Measurements from ENCODE around the gene KRT28.

KRT28 gene

DNA sequence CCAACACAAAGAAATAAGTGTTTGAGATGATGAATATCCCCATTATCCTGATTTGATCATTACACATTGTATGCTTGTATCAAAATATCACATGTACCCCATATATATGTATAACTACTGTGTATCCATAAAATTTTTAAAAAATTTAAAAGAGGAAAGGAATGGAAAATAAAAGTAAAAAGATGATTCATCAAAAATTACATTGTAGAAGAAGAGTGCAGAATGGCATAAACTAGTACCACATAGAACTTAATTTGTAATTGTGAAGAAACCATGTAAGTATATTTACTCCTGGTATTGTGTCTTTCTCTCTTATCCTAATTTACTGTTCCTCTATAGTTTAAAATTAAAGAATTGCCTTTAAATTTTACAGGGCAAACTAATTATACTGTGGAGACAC is 34.1 kb upstream of the KRT28 start:
- Histone ChIP-seq H3K4me1 (ENCODE audit: low read length) (no peaks in the 10 kb centered on the region), H3K4me3 (ENCODE audit: low read length) (no peak overlapping the region), H3K79me2 (ENCODE audit: low read length) (no peaks in the 10 kb centered on the region), H3K27ac (ENCODE audit: low read length) (no peak overlapping the region), H2AFZ (ENCODE audit: low read depth, low read length) (no peak overlapping the region), H3K9me3 (ENCODE audit: insufficient read depth, low read length) (no peaks in the 10 kb centered on the region), H3K4me2 (ENCODE audit: low read length) (no peak overlapping the region), H3K27me3 (ENCODE audit: low read depth, low read length) (no peaks in the 10 kb centered on the region), H3K36me3 (replicated peaks; ENCODE audit: low read depth, low read length) (no peaks in the 10 kb centered on the region), H3K9ac (ENCODE audit: low read length) (no peak overlapping the region), H4K20me1 (ENCODE audit: insufficient read depth, low read length) (no peaks in the 10 kb centered on the region)
- no peak for TF ChIP-seq EZH2phosphoT487 (IDR thresholded peaks at IDR 0.05; ENCODE audit: low read depth)
- TF ChIP-seq, protein P1, sequence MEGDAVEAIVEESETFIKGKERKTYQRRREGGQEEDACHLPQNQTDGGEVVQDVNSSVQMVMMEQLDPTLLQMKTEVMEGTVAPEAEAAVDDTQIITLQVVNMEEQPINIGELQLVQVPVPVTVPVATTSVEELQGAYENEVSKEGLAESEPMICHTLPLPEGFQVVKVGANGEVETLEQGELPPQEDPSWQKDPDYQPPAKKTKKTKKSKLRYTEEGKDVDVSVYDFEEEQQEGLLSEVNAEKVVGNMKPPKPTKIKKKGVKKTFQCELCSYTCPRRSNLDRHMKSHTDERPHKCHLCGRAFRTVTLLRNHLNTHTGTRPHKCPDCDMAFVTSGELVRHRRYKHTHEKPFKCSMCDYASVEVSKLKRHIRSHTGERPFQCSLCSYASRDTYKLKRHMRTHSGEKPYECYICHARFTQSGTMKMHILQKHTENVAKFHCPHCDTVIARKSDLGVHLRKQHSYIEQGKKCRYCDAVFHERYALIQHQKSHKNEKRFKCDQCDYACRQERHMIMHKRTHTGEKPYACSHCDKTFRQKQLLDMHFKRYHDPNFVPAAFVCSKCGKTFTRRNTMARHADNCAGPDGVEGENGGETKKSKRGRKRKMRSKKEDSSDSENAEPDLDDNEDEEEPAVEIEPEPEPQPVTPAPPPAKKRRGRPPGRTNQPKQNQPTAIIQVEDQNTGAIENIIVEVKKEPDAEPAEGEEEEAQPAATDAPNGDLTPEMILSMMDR (IDR thresholded peaks at IDR 0.05; ENCODE audit: low read depth, low read length): no peak

DNA sequence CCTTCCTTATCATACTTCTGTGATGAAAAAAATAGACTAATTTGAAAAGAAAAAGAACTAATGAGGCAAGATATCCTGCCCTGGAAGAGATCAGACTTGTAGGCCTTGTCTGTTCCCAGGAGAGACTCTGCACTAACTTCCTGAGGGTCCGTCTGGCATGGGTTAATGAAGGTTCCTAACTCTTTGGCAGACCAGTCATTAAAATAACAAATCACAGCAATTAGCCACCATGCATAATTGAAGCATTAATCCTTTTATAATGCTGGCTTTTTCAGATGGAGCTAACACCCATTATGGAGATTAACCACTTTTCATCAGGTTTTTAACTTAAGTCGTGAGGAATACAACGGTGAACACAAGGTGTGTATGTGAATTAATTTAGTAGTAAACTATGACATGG is 33.1 kb upstream of the KRT28 start:
- TF ChIP-seq EZH2phosphoT487 (IDR thresholded peaks at IDR 0.05; ENCODE audit: low read depth): no peak
- TF ChIP-seq, protein P1 (IDR thresholded peaks at IDR 0.05; ENCODE audit: low read depth, low read length): no peak
- no peak overlapping the region for H3K9ac ChIP-seq (ENCODE audit: low read length)
- H3K79me2 ChIP-seq (ENCODE audit: low read length): no peaks in the 10 kb centered on the region
- H2AFZ ChIP-seq (ENCODE audit: low read depth, low read length): no peak overlapping the region
- no peak overlapping the region for H3K4me2 ChIP-seq (ENCODE audit: low read length)
- no peak overlapping the region for H3K4me3 ChIP-seq (ENCODE audit: low read length)
- H3K27ac ChIP-seq (ENCODE audit: low read length): no peak overlapping the region
- no peaks in the 10 kb centered on the region for H3K9me3 ChIP-seq (ENCODE audit: insufficient read depth, low read length)
- no peaks in the 10 kb centered on the region for H3K4me1 ChIP-seq (ENCODE audit: low read length)
- H4K20me1 ChIP-seq (ENCODE audit: insufficient read depth, low read length): no peaks in the 10 kb centered on the region
- no peaks in the 10 kb centered on the region for H3K27me3 ChIP-seq (ENCODE audit: low read depth, low read length)
- H3K36me3 ChIP-seq (replicated peaks; ENCODE audit: low read depth, low read length): no peaks in the 10 kb centered on the region

DNA sequence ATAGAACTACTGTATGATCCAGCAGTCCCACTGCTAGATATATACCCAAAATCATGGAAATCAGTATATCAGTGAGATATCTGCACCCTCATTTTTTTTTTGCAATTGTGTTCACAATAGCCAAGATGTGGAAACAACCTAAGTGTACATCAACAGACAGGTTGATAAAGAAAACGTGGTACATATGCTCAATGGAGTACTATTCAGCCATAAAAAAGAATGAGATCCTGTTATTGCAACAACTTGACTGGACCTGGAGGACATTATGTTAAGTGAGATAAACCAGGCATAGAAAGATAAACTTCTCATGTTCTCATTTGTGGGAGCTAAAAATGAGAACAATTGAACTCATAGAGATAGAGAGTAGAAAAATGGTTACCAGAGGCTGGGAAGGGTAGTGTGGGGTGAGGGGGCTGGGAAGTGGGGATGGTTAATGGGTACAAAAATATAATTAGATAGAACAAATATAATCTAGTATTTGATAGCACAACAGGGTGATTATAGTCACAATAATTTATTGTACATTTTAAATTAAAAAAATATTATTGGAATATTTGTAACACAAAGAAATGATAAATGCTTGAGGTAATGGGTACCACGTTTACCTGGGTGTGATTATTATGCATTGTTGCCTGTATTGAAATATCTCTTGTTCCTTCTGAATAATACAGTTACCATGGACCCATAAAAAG is 30.5 kb upstream of the KRT28 start:
- Histone ChIP-seq H3K4me1 (ENCODE audit: low read length) (no peaks in the 10 kb centered on the region), H3K36me3 (replicated peaks; ENCODE audit: low read depth, low read length) (no peaks in the 10 kb centered on the region), H2AFZ (ENCODE audit: low read depth, low read length) (no peak overlapping the region), H3K27ac (ENCODE audit: low read length) (no peak overlapping the region), H3K9me3 (ENCODE audit: insufficient read depth, low read length) (no peaks in the 10 kb centered on the region), H4K20me1 (ENCODE audit: insufficient read depth, low read length) (no peaks in the 10 kb centered on the region), H3K79me2 (ENCODE audit: low read length) (no peaks in the 10 kb centered on the region), H3K9ac (ENCODE audit: low read length) (no peak overlapping the region), H3K4me3 (ENCODE audit: low read length) (no peak overlapping the region), H3K4me2 (ENCODE audit: low read length) (no peak overlapping the region), H3K27me3 (ENCODE audit: low read depth, low read length) (no peaks in the 10 kb centered on the region)
- no peak for TF ChIP-seq EZH2phosphoT487 (IDR thresholded peaks at IDR 0.05; ENCODE audit: low read depth)
- TF ChIP-seq, protein P1 (IDR thresholded peaks at IDR 0.05; ENCODE audit: low read depth, low read length): no peak

DNA sequence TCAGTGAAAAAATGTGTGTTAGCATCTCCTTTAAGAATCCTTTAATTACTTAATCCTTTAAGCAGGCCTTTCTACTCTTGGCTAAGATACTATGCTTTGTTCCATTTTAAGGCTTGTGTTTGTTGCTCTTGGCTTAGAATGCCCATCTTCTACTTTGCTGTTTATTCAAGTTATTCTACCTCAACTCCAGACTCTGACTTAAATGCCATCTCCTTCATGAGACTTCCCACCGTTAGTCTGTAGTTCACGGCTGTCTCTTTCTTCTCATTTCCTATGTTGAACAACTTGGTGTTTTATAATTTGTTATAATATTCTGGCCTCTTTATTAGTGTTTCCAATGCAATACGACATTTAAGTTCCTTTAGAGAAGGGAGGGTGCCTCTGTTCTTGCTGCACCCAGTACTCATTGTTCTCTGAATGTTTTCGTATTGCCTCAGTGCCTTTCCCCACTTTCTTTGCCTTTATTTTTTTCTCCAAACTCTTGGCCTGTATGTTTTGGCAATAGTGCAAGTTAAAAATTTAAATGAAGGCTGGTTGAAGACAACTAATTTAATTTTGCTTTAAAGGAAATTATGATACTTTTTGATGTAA is 28.8 kb upstream of the KRT28 start:
- no peak overlapping the region for H3K4me3 ChIP-seq (ENCODE audit: low read length)
- no peaks in the 10 kb centered on the region for H3K36me3 ChIP-seq (replicated peaks; ENCODE audit: low read depth, low read length)
- no peak overlapping the region for H3K27ac ChIP-seq (ENCODE audit: low read length)
- H3K9me3 ChIP-seq (ENCODE audit: insufficient read depth, low read length): no peaks in the 10 kb centered on the region
- H3K4me1 ChIP-seq (ENCODE audit: low read length): peaks cover 7% of the 10 kb centered on the region; the same call in 1 of the 2 replicates
- no peaks in the 10 kb centered on the region for H3K79me2 ChIP-seq (ENCODE audit: low read length)
- no peak overlapping the region for H3K9ac ChIP-seq (ENCODE audit: low read length)
- H4K20me1 ChIP-seq (ENCODE audit: insufficient read depth, low read length): no peaks in the 10 kb centered on the region
- no peak for TF ChIP-seq EZH2phosphoT487 (IDR thresholded peaks at IDR 0.05; ENCODE audit: low read depth)
- TF ChIP-seq, protein P1 (IDR thresholded peaks at IDR 0.05; ENCODE audit: low read depth, low read length): no peak
- no peak overlapping the region for H3K4me2 ChIP-seq (ENCODE audit: low read length)
- no peaks in the 10 kb centered on the region for H3K27me3 ChIP-seq (ENCODE audit: low read depth, low read length)
- no peak overlapping the region for H2AFZ ChIP-seq (ENCODE audit: low read depth, low read length)
